K562 (cell line): ENCODE data around the gene LRRC75A.

Experiments used
- ARNT ChIP-seq, 2 experiments: fragments of 450-650 bp; IDR thresholded peaks; 2 replicates each; pipeline ENCODE4 v1.6.1; 2016; ENCODE audit warnings: mild to moderate bottlenecking in 1 of 2
- CTCF ChIP-seq, 3 experiments: IDR thresholded peaks in 2 of 3; conservative IDR thresholded peaks in 1 of 3; 2 replicates each; pipeline ENCODE4 v1.5.1; 2011 to 2012; ENCODE audit warnings: low read length in 3 of 3, mild to moderate bottlenecking in 3 of 3, control low read depth in 2 of 3, improper control_type of control experiment in 1 of 3, inconsistent platforms in 1 of 3, low read depth in 1 of 3, mixed read lengths in 1 of 3, moderate library complexity in 1 of 3; ENCODE audit not compliant: insufficient read depth in 2 of 3
- E2F1 ChIP-seq: sonication (generic); formaldehyde crosslinking; IDR thresholded peaks from 2 replicates; pipeline ENCODE4 v1.8.1; 2023; ENCODE audit warnings: mild to moderate bottlenecking, missing genetic modification reagents, moderate library complexity
- FOSL1 ChIP-seq: fragments of 200-800 bp; sonication (Bioruptor generic); conservative IDR thresholded peaks from 2 replicates; pipeline ENCODE4 v1.6.1; 2016; ENCODE audit warnings: missing genetic modification characterization, missing compliant biosample characterization
- KDM5B ChIP-seq: fragments of 200-600 bp; sonication (generic); IDR thresholded peaks from 2 replicates; pipeline ENCODE4 v1.6.1; 2012; ENCODE audit warnings: low read depth, mild to moderate bottlenecking, moderate library complexity, low read length, control low read depth, inconsistent platforms; ENCODE audit not compliant: insufficient replicate concordance
- KHSRP ChIP-seq: fragments of 450-650 bp; IDR thresholded peaks from 2 replicates; pipeline ENCODE4 v1.6.1; 2017
- MEF2A ChIP-seq: IDR thresholded peaks from 2 replicates; pipeline ENCODE4 v1.6.1; 2011; ENCODE audit warnings: low read depth, mild to moderate bottlenecking, low read length, moderate library complexity; ENCODE audit not compliant: control insufficient read depth
- MIER1 ChIP-seq: fragments of 450-650 bp; IDR thresholded peaks from 2 replicates; pipeline ENCODE4 v1.6.1; 2016; ENCODE audit warnings: antibody characterized with exemption, mild to moderate bottlenecking, low read depth
- MTA3 ChIP-seq: fragments of 450-650 bp; formaldehyde crosslinking; IDR thresholded peaks from 2 replicates; pipeline ENCODE4 v1.6.1; 2017; ENCODE audit warnings: mild to moderate bottlenecking, borderline replicate concordance
- RAD21 ChIP-seq, 2 experiments: fragments of 250-450 bp in 1 of 2; fragments of 450-650 bp in 1 of 2; sonication (Bioruptor Pico) in 1 of 2; formaldehyde crosslinking in 1 of 2; IDR thresholded peaks in 1 of 2; conservative IDR thresholded peaks in 1 of 2; 2 replicates each; pipeline versions ENCODE4 v1.4.0 to v1.8.0; 2020 to 2022; ENCODE audit warnings: mild to moderate bottlenecking in 2 of 2, moderate library complexity in 1 of 2
- SETDB1 ChIP-seq: IDR thresholded peaks from one replicate; pipeline ENCODE4 v1.6.1; 2012; ENCODE audit warnings: low read length, control low read depth, inconsistent platforms
- ZBTB17 ChIP-seq: fragments of 450-650 bp; formaldehyde crosslinking; IDR thresholded peaks from 2 replicates; pipeline ENCODE4 v1.4.0; 2020; ENCODE audit warnings: mild to moderate bottlenecking
- ZNF717 ChIP-seq: fragments of 250-450 bp; sonication (Bioruptor Pico); IDR thresholded peaks from 2 replicates; pipeline ENCODE4 v1.5.0; 2021

- TF ChIP-seq ZNF717 (CRISPR knock-in tag) = no peak
- TF ChIP-seq MIER1 = no peak
- no peak for TF ChIP-seq KDM5B
- TF ChIP-seq ARNT (IDR thresholded peaks at IDR 0.05) = no peak
- TF ChIP-seq MTA3 = no peak
- TF ChIP-seq MEF2A = no peak
- no peak for TF ChIP-seq FOSL1 (tag)
- TF ChIP-seq RAD21 (CRISPR knock-in tag; conservative IDR thresholded peaks at IDR 0.05 in 1 of 2, IDR thresholded peaks at IDR 0.05 in 1 of 2) = no peak
- no peak for TF ChIP-seq CTCF (IDR thresholded peaks at IDR 0.05 in 2 of 3, conservative IDR thresholded peaks at IDR 0.05 in 1 of 3; ENCODE audit: insufficient read depth in 2 of 3, low read depth in 1 of 3, low read length in 3 of 3)
- TF ChIP-seq ZBTB17 (CRISPR knock-in tag) = no peak
- TF ChIP-seq SETDB1 = no peak
- no peak for TF ChIP-seq KHSRP
- no peak for TF ChIP-seq E2F1
These were observed 13.0 kb upstream of the LRRC75A start for GRCh38 chr17:16504984-16505383.
